ENCODE results near the gene STK11IP. TPM values are rescaled to one million over a fixed set of nuclear protein-coding genes. Genes with fewer than 3 reads are reported as not detected.

The STK11IP gene
- total RNA-seq, 1 donor from 2014 or later = 25.7 TPM

- H3K27me3 ChIP-seq = no peaks in the 10 kb centered on the region
- no peaks in the 10 kb centered on the region for H3K36me3 ChIP-seq
- intact Hi-C loops (cut with DNase I) = no loop called here
- H3K4me1 ChIP-seq = peaks cover 10% of the 10 kb centered on the region
- no peak for DNase-seq
- no peak for TF ChIP-seq CTCF (IDR thresholded peaks at IDR 0.05)
- no peak overlapping the region for H3K4me3 ChIP-seq
- no peak for ATAC-seq
- no peak overlapping the region for H3K27ac ChIP-seq
- H3K9me3 ChIP-seq = no peaks in the 10 kb centered on the region
These were observed 23.0 kb upstream of the STK11IP start for GRCh38 chr2:219574484-219575311.

- no peaks in the 10 kb centered on the region for H3K9me3 ChIP-seq
- DNase-seq (no peak), ATAC-seq (no peak)
- no peaks in the 10 kb centered on the region for H3K27me3 ChIP-seq
- TF ChIP-seq CTCF (IDR thresholded peaks at IDR 0.05) = no peak
- intact Hi-C loops (cut with DNase I) = no loop called here
- no peaks in the 10 kb centered on the region for H3K36me3 ChIP-seq
- peaks cover 4% of the 10 kb centered on the region for H3K4me1 ChIP-seq
- no peak overlapping the region for H3K4me3 ChIP-seq
- no peak overlapping the region for H3K27ac ChIP-seq
These were observed 21.8 kb upstream of the STK11IP start for GRCh38 chr2:219575566-219576504.

- no peak for TF ChIP-seq CTCF (IDR thresholded peaks at IDR 0.05)
- H3K27me3 ChIP-seq = no peaks in the 10 kb centered on the region
- H3K27ac ChIP-seq = no peak overlapping the region
- no peaks in the 10 kb centered on the region for H3K9me3 ChIP-seq
- no peak for ATAC-seq
- peaks cover 4% of the 10 kb centered on the region for H3K4me1 ChIP-seq
- intact Hi-C loops (cut with DNase I) = no loop called here
- H3K36me3 ChIP-seq = no peaks in the 10 kb centered on the region
- no peak overlapping the region for H3K4me3 ChIP-seq
- no peak for DNase-seq
These were observed 20.9 kb upstream of the STK11IP start for GRCh38 chr2:219576505-219577388.

GRCh38 chr2:219578811-219579613, 18.6 kb upstream of the STK11IP start:
- H3K9me3 ChIP-seq = no peaks in the 10 kb centered on the region
- DNase-seq (peak; percentile 41), ATAC-seq (peak; percentile 66)
- intact Hi-C loops (cut with DNase I) = no loop called here
- H3K4me1 ChIP-seq = peaks cover 4% of the 10 kb centered on the region
- no peaks in the 10 kb centered on the region for H3K36me3 ChIP-seq
- no peak for TF ChIP-seq CTCF (IDR thresholded peaks at IDR 0.05)
- no peaks in the 10 kb centered on the region for H3K27me3 ChIP-seq
- no peak overlapping the region for H3K4me3 ChIP-seq
- H3K27ac ChIP-seq = peak overlapping the region; percentile 75

Measured in upper lobe of right lung (tissue), 1 donor.